Neural progenitor cell (in vitro differentiated cells): ENCODE measurements around the gene CD248. TPM values are rescaled to one million over a fixed set of nuclear protein-coding genes. Genes with fewer than 3 reads are reported as not detected.
A peak's percentile ranks its signal among the peaks of the same experiment; 100 is the strongest.

Source experiments
- DNase-seq: peaks from one replicate; pipeline ENCODE4 v3.0.0-alpha.2; 2016; ENCODE audit warnings: low spot score
- H2AFZ ChIP-seq: fragments of 200-600 bp; sonication (generic); replicated peaks from 2 replicates; pipeline ENCODE4 v1.6.1; 2016; ENCODE audit warnings: antibody characterized with exemption
- H3F3A ChIP-seq: fragments of 200-600 bp; sonication (generic); 2 replicates; pipeline ENCODE4 v1.6.1; 2016; ENCODE audit warnings: antibody characterized with exemption, low read depth
- H3K27ac ChIP-seq: fragments of 200-600 bp; sonication (generic); 2 replicates; pipeline ENCODE4 v1.5.1; 2016; ENCODE audit warnings: mild to moderate bottlenecking
- H3K27me3 ChIP-seq: fragments of 200-600 bp; sonication (generic); 2 replicates; pipeline ENCODE4 v1.6.1; 2016; ENCODE audit warnings: mild to moderate bottlenecking, moderate library complexity
- H3K36me3 ChIP-seq: fragments of 200-600 bp; sonication (generic); 2 replicates; pipeline ENCODE4 v1.5.1; 2016
- H3K4me1 ChIP-seq: fragments of 200-600 bp; sonication (generic); 2 replicates; pipeline ENCODE4 v1.6.1; 2016; ENCODE audit warnings: mixed run types
- H3K4me2 ChIP-seq: fragments of 200-600 bp; sonication (generic); 2 replicates; pipeline ENCODE4 v1.6.1; 2016
- H3K4me3 ChIP-seq: fragments of 200-600 bp; sonication (generic); 2 replicates; pipeline ENCODE4 v1.5.1; 2016
- H3K79me2 ChIP-seq: fragments of 200-600 bp; sonication (generic); 2 replicates; pipeline ENCODE4 v1.6.1; 2016; ENCODE audit warnings: low read depth
- H3K9ac ChIP-seq: fragments of 200-600 bp; sonication (generic); 2 replicates; pipeline ENCODE4 v1.6.1; 2016
- H3K9me3 ChIP-seq: fragments of 200-600 bp; sonication (generic); 2 replicates; pipeline ENCODE4 v1.5.1; 2016; ENCODE audit warnings: low read depth
- H4K20me1 ChIP-seq: fragments of 200-600 bp; sonication (generic); 2 replicates; pipeline ENCODE4 v1.6.1; 2016; ENCODE audit warnings: low read depth
- H3K27ac Mint-ChIP-seq: 3 replicates; pipeline ENCODE4 v1.8.0; 2021; ENCODE audit warnings: mixed read lengths
- H3K27me3 Mint-ChIP-seq: 2 replicates; pipeline ENCODE4 v1.8.0; 2022; ENCODE audit warnings: low read depth, mild to moderate bottlenecking, inconsistent platforms, moderate library complexity, mixed read lengths; ENCODE audit not compliant: insufficient read depth
- H3K36me3 Mint-ChIP-seq: 3 replicates; pipeline ENCODE4 v1.8.0; 2021; ENCODE audit warnings: mixed read lengths
- H3K4me1 Mint-ChIP-seq: 3 replicates; pipeline ENCODE4 v1.8.0; 2021; ENCODE audit warnings: mixed read lengths
- H3K4me3 Mint-ChIP-seq: 3 replicates; pipeline ENCODE4 v1.8.0; 2021; ENCODE audit warnings: mild to moderate bottlenecking, moderate library complexity, mixed read lengths
- H3K9me3 Mint-ChIP-seq: 3 replicates; pipeline ENCODE4 v1.8.0; 2020; ENCODE audit warnings: mixed read lengths
- EZH2 ChIP-seq: fragments of 200-600 bp; sonication (generic); IDR thresholded peaks from 2 replicates; pipeline ENCODE4 v1.6.1; 2017; ENCODE audit warnings: antibody characterized with exemption, mild to moderate bottlenecking, moderate library complexity
- EZH2phosphoT487 ChIP-seq: fragments of 200-600 bp; sonication (generic); IDR thresholded peaks from 2 replicates; pipeline ENCODE4 v1.6.1; 2017; ENCODE audit warnings: antibody characterized with exemption
- total RNA-seq: library from RNA; depleted of rRNA; stranded (reverse); fragments of >200 nt; gene quantifications from 2 replicates; pipeline ENCODE4 v1.2.3, GENCODE V29; 2015; ENCODE audit warnings: low replicate concordance
- TF ChIP-seq, protein P1 (sequence below): fragments of 200-600 bp; sonication (generic); IDR thresholded peaks from 2 replicates; pipeline ENCODE4 v1.5.1; 2017; ENCODE audit warnings: antibody characterized with exemption, mild to moderate bottlenecking

Gene CD248
- total RNA-seq, 1 donor from 2014 or later = 0.62 TPM

DNA sequence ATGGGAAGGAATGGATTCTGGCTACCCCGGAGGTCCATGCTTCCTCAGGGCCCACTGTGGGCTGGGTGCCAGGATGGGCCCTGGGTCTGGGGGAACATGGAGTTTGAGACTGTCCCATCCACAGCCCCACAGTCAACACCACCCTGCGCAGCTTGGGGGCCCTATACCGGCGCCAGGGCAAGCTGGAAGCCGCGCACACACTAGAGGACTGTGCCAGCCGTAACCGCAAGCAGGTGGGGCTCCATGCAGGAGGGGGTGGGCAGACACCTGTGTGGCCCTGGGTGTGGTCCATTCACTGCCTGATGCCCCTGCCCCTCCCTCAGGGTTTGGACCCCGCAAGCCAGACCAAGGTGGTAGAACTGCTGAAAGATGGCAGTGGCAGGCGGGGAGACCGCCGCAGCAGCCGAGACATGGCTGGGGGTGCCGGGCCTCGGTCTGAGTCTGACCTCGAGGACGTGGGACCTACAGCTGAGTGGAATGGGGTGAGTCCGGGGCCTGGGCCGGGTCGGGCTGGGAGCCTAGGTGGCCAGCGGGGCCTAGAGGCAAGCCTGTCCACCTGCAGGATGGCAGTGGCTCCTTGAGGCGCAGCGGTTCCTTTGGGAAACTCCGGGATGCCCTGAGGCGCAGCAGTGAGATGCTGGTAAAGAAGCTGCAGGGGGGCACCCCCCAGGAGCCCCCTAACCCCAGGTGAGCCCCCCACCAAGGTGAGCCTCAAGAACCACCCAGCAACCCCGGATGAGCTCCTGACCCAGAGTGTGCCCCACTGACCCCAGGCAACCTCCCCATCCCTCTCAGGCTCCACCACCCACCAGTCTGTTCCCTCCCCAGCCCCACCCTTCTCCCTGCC, 51.1 kb downstream of the CD248 start:
- no peak overlapping the region for H3K4me3 ChIP-seq
- no peak for DNase-seq
- Mint-ChIP-seq H3K9me3 (no peaks in the 10 kb centered on the region), H3K4me3 (no peak overlapping the region), H3K36me3 (peaks cover 10% of the 10 kb centered on the region), H3K27ac (no peak overlapping the region), H3K4me1 (peaks cover 17% of the 10 kb centered on the region), H3K27me3 (peaks cover 13% of the 10 kb centered on the region)
- peaks cover 38% of the 10 kb centered on the region for H4K20me1 ChIP-seq
- H3K4me1 ChIP-seq = peaks cover 12% of the 10 kb centered on the region
- H3K79me2 ChIP-seq = peaks cover 21% of the 10 kb centered on the region
- no peaks in the 10 kb centered on the region for H3K27me3 ChIP-seq
- TF ChIP-seq, protein P1, sequence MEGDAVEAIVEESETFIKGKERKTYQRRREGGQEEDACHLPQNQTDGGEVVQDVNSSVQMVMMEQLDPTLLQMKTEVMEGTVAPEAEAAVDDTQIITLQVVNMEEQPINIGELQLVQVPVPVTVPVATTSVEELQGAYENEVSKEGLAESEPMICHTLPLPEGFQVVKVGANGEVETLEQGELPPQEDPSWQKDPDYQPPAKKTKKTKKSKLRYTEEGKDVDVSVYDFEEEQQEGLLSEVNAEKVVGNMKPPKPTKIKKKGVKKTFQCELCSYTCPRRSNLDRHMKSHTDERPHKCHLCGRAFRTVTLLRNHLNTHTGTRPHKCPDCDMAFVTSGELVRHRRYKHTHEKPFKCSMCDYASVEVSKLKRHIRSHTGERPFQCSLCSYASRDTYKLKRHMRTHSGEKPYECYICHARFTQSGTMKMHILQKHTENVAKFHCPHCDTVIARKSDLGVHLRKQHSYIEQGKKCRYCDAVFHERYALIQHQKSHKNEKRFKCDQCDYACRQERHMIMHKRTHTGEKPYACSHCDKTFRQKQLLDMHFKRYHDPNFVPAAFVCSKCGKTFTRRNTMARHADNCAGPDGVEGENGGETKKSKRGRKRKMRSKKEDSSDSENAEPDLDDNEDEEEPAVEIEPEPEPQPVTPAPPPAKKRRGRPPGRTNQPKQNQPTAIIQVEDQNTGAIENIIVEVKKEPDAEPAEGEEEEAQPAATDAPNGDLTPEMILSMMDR = no peak
- no peak for TF ChIP-seq EZH2phosphoT487
- no peak for TF ChIP-seq EZH2
- peaks cover 34% of the 10 kb centered on the region for H3F3A ChIP-seq
- H3K9me3 ChIP-seq = no peaks in the 10 kb centered on the region
- H3K36me3 ChIP-seq = no peaks in the 10 kb centered on the region
- no peak overlapping the region for H3K27ac ChIP-seq
- H2AFZ ChIP-seq = no peak overlapping the region
- no peak overlapping the region for H3K4me2 ChIP-seq
- H3K9ac ChIP-seq = no peak overlapping the region

DNA sequence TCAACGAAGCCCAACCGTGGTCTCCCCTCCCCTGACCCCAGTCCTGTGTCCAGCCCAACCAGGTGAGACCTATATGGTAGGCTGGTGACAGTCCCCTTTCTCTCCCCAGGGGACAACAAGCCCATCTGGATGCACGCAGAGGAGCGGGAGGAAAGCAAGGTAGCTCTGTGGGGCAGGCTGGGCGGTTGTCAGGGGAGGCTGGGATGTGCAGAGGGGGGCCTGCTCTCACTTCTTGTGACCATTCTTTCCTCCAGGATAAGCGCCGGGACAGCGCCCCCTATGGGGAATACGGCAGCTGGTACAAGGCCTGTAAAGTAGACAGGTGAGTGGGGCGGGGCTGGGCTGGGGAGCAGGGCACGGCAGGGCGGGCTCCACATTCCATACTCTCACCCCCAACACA, 51.9 kb downstream of the CD248 start:
- H3K4me3 Mint-ChIP-seq = no peak overlapping the region
- TF ChIP-seq EZH2 (no peak), EZH2phosphoT487 (no peak)
- TF ChIP-seq, protein P1 = peak; percentile 64
- no peak overlapping the region for H3K27ac ChIP-seq
- no peak overlapping the region for H3K27ac Mint-ChIP-seq
- no peak overlapping the region for H3K4me3 ChIP-seq
- no peak overlapping the region for H2AFZ ChIP-seq
- H3K79me2 ChIP-seq = peaks cover 13% of the 10 kb centered on the region
- H3K36me3 ChIP-seq = no peaks in the 10 kb centered on the region
- H3K9me3 Mint-ChIP-seq = no peaks in the 10 kb centered on the region
- H3K36me3 Mint-ChIP-seq = peaks cover 13% of the 10 kb centered on the region
- peaks cover 13% of the 10 kb centered on the region for H3K4me1 Mint-ChIP-seq
- H3K9ac ChIP-seq = no peak overlapping the region
- no peaks in the 10 kb centered on the region for H3K27me3 ChIP-seq
- peak; percentile 55 for DNase-seq
- peaks cover 34% of the 10 kb centered on the region for H3F3A ChIP-seq
- H3K4me2 ChIP-seq = no peak overlapping the region
- no peaks in the 10 kb centered on the region for H3K9me3 ChIP-seq
- H3K4me1 ChIP-seq = peaks cover 12% of the 10 kb centered on the region
- peaks cover 37% of the 10 kb centered on the region for H4K20me1 ChIP-seq
- peaks cover 13% of the 10 kb centered on the region for H3K27me3 Mint-ChIP-seq

Other genes with a start within 250 kb of the CD248 start
- gene PACS1, start 246.8 kb downstream of the CD248 start, total RNA-seq = 13.4 and 15.2 TPM in 2 replicates
- 10.6 and 38.2 TPM in 2 replicates for gene KLC2, start 59.3 kb downstream of the CD248 start, total RNA-seq
- 54.0 and 85.5 TPM in 2 replicates for gene RAB1B, start 48.4 kb downstream of the CD248 start, total RNA-seq
- 5.6 and 5.7 TPM in 2 replicates for gene CNIH2, start 38.9 kb downstream of the CD248 start, total RNA-seq
- gene YIF1A, start 27.9 kb downstream of the CD248 start, total RNA-seq = 19.0 and 41.0 TPM in 2 replicates
- gene TMEM151A, start 25.1 kb downstream of the CD248 start, total RNA-seq = 0.03 TPM in 1 of 2 replicates, not detected in the other
- gene RIN1, start 19.4 kb upstream of the CD248 start, total RNA-seq = 0.56 and 2.6 TPM in 2 replicates
- 16.4 and 34.6 TPM in 2 replicates for gene BRMS1, start 28.1 kb upstream of the CD248 start, total RNA-seq
- 40.9 and 57.1 TPM in 2 replicates for gene B4GAT1, start 30.6 kb upstream of the CD248 start, total RNA-seq
- 6.9 and 15.3 TPM in 2 replicates for gene SLC29A2, start 54.7 kb upstream of the CD248 start, total RNA-seq
- 0.65 TPM in 1 of 2 replicates, not detected in the other for gene NPAS4, start 104.0 kb upstream of the CD248 start, total RNA-seq
- gene MRPL11, start 121.8 kb upstream of the CD248 start, total RNA-seq = 82.0 and 131 TPM in 2 replicates
- gene PELI3, start 149.9 kb upstream of the CD248 start, total RNA-seq = 2.7 and 9.1 TPM in 2 replicates
- 41.3 and 70.1 TPM in 2 replicates for gene DPP3, start 163.4 kb upstream of the CD248 start, total RNA-seq
- gene BBS1, start 193.6 kb upstream of the CD248 start, total RNA-seq = 42.0 and 68.9 TPM in 2 replicates
- gene ZDHHC24, start 229.0 kb upstream of the CD248 start, total RNA-seq = 4.1 and 10.0 TPM in 2 replicates
- 20.2 and 33.0 TPM in 2 replicates for gene ACTN3, start 229.9 kb upstream of the CD248 start, total RNA-seq